GM10248 (cell line): ENCODE results near the gene TBCCD1.
"Not testable (repeated sequence)": the region's sequence is repeated elsewhere in the genome, so short reads cannot be mapped to it uniquely, and the experiment has no call there.

ENCODE experiments used
- CTCF ChIA-PET: fragments of 300-600 bp; sonication (Branson Sonifier 250); formaldehyde crosslinking; extraction: SDS; loops from one replicate; lab custom pipeline; 2021; ENCODE audit warnings: antibody characterized with exemption; lab: Yijun Ruan, JAX
- POLR2A ChIA-PET: fragments of 350-650 bp; sonication (Branson Sonifier 250); formaldehyde crosslinking; extraction: SDS; loops from one replicate; lab custom pipeline; 2020; ENCODE audit warnings: antibody characterized with exemption; lab: Yijun Ruan, JAX
- DNase-seq: peaks from one replicate; pipeline ENCODE4 v3.0.0; 2012; ENCODE audit errors: extremely low spot score
- TF ChIP-seq, protein P1 (sequence below): IDR thresholded peaks from 2 replicates; pipeline ENCODE4 v1.5.1; 2012; ENCODE audit warnings: mild to moderate bottlenecking, low read depth; ENCODE audit errors: extremely low read depth, missing control alignments, control extremely low read depth

The TBCCD1 gene

DNA sequence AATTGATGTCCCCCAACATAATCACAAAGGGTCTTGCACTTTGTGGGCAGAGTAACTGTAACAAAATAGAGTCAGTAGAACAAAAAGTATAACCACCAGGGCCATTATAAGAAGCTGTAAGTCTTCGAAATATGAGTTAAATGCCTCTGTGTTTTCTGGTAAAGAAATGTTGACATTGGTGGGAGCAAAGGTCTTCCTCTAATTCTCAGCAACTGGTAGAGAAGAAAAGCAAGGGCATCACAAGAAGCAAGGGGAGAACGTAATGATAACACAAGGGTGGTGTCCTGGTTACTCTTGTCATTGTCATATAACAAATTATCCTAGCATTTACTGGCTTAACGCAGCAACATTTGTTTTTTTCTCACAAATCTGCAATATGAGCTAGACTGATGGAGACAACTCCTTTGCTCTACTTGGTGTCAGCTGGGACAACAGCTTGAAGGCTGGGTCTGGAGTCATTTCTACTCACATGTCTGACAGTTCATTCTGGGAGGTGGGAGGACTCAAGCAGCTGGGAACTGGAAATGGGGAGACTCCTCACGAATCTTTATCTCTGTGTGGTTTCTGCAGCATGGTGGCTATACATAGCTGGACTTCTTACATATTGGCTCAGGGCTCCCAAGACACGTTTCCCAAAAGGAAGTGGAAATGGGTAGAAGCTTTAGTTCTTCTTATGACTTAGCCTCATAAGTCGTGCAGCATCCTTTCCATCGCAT is 23.6 kb upstream of the TBCCD1 start:
- DNase-seq = no peak
- CTCF ChIA-PET = interaction anchor here (1.2 to 17.4 kb wide), 4 partner anchors 8 to 25 kb away, joined by 3 to 155 read pairs (median 4); partner anchors contain the start of gene AHSG
- POLR2A ChIA-PET = no interaction called here
- TF ChIP-seq, protein P1, sequence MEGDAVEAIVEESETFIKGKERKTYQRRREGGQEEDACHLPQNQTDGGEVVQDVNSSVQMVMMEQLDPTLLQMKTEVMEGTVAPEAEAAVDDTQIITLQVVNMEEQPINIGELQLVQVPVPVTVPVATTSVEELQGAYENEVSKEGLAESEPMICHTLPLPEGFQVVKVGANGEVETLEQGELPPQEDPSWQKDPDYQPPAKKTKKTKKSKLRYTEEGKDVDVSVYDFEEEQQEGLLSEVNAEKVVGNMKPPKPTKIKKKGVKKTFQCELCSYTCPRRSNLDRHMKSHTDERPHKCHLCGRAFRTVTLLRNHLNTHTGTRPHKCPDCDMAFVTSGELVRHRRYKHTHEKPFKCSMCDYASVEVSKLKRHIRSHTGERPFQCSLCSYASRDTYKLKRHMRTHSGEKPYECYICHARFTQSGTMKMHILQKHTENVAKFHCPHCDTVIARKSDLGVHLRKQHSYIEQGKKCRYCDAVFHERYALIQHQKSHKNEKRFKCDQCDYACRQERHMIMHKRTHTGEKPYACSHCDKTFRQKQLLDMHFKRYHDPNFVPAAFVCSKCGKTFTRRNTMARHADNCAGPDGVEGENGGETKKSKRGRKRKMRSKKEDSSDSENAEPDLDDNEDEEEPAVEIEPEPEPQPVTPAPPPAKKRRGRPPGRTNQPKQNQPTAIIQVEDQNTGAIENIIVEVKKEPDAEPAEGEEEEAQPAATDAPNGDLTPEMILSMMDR = no peak

DNA sequence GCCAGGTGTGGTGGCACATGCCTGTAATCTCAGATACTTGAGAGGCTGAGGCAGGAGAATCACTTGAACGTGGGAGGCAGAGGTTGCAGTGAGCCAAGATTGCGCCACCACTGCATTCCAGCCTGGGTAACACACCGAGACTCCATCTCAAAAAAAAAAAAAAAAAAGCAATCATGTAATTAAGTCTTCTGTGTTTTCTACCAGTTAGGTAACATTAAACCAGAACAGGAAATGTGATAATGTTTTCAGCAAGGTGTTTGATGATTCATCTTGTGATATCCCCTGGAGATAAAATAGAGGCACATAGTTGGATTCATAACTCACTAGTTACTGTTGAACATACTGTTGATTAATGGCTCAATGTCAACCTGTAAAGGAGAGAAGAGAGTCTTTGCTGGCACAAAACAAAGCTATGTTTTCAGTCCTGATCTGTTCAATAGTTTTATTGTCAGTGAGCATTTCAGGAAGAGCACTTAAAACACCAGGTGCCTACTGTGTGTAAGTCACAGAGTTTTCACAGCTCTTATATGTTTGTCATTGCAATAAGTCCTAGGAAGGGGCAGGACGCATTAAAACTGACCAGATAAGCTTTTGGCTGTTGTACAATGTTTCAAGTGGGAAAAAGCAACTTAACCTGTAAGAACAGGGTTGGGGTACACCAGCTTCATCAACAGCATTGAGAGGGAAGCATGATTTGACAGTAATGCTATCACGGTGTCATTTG is 22.9 kb upstream of the TBCCD1 start:
- no peak for DNase-seq
- ChIA-PET POLR2A (no interaction called here), CTCF (interaction anchor here (1.2 to 17.4 kb wide), 2 partner anchors 8 to 25 kb away, joined by 3 to 155 read pairs; partner anchors contain the start of gene AHSG)
- TF ChIP-seq, protein P1 = no peak

DNA sequence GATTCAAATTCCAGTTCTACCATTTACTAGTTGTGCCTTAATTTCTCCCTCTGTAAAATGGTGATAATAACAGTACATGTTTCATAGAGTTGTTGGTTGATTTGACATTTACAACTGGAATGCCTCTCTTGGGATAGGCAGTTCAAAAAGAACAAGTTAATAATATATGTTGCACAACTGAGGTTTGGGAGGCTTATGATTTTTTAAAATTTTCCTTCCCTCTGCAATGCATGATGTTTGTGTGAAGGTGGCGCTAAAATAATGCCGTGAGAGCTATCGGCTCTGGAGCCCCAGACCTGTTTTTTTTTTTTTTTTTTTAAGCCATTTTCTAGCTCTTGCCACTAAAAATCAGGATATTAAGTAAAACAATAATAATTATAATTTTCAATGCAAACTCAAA is 22.0 kb upstream of the TBCCD1 start:
- ChIA-PET POLR2A (no interaction called here), CTCF (interaction anchor here (17.4 kb wide), 1 partner anchor 26 kb away, joined by 155 read pairs; the partner anchor contains the start of gene AHSG)
- DNase-seq = no peak
- TF ChIP-seq, protein P1 = no peak

DNA sequence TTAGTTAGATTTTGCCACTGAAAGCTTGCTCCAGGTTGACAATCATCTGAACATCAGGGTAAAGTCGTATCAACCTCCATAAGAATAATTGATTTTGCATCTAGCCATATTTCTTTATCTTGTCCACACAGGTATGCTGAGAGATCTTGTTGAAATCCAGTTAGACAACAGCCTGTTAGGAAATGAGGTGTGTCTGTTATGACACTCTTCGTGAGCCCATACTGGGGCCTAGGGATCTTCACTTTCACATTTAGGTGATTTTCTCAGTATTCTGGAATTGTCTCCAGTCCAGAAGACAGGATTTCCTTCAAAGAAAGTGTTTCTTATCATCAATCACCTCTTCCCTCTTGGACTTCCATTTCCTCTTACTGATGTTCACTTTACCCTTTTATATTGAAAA is 21.5 kb upstream of the TBCCD1 start:
- TF ChIP-seq, protein P1 = no peak
- ChIA-PET POLR2A (no interaction called here), CTCF (interaction anchor here (17.4 kb wide), 1 partner anchor 27 kb away, joined by 155 read pairs; the partner anchor contains the start of gene AHSG)
- no peak for DNase-seq

DNA sequence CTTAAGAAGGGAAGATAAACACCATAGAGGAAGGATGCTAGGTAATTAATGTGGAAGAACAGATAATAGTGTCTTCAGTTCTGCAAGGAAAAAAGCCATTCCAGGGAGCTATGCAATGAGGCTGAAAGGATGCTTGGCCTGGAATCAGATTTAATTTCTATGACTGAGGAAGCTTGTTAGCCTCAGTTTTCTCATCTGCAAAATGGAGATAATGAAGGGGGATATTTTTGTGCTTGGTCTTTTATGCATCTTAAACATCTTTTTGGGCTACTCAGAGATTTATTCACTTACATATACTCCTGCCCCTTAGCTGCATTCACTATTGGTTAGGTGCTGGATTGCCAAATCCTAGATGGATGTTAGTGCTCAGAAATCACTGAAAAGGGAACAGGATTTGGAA is 20.0 kb upstream of the TBCCD1 start:
- POLR2A ChIA-PET = no interaction called here

DNA sequence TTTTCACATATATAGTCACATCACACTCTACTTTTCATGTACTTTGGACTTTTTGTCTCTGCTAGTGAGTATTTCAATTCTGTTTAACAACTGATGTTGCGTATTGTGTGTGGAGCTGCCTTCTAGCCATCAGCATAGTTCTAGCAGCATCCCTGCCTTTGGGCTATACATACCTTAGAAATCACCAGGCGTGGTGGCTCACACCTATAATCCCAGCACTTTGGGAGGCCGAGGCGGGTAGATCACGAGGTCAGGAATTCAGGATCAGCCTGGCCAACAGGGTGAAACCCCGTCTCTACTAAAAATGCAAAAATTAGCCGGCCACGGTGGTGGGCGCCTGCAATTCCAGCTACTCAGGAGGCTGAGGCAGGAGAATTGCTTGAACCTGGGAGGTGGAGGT is 19.1 kb upstream of the TBCCD1 start:
- DNase-seq, POLR2A ChIA-PET: not testable (repeated sequence)
- CTCF ChIA-PET = interaction anchor here (0.8 to 4.4 kb wide), 3 partner anchors 24 to 46 kb away, joined by 3 to 39 read pairs (median 3); partner anchors contain the start of gene AHSG

More for the DNA sequence above, 20.0 kb upstream of the TBCCD1 start:
- CTCF ChIA-PET = interaction anchor here (0.6 to 4.4 kb wide), 5 partner anchors 10 to 28 kb away, joined by 3 to 39 read pairs (median 3); partner anchors contain the start of genes AHSG and DNAJB11
- no peak for DNase-seq
- TF ChIP-seq, protein P1 = no peak

DNA sequence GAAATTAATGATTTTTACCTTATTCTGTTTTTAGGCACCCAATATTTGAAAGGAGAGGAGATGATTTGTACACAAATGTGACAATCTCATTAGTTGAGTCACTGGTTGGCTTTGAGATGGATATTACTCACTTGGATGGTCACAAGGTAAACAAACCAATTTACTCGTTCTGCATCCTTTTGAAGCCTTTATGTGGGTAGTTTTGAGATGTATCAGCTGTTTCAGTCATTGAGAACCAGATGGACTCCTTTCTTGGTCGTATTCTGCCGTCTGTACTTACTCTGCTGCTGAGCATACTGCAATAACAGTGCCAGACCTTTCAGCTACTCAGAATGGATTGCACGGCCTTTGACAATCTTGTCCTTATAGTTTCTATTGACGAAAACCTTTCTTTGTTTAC is 16.7 kb upstream of the TBCCD1 start:
- DNase-seq = no peak
- CTCF ChIA-PET = interaction anchor here (1.1 to 4.4 kb wide), 3 partner anchors 14 to 32 kb away, joined by 3 to 39 read pairs (median 3); partner anchors contain the start of genes AHSG and DNAJB11
- TF ChIP-seq, protein P1 = no peak
- POLR2A ChIA-PET = interaction anchor here (1.4 kb wide), 1 partner anchor 14 kb away, joined by 5 read pairs; the partner anchor contains the start of gene DNAJB11
